ENCODE results near the gene TGFB1. TPM values are rescaled to one million over a fixed set of nuclear protein-coding genes. Genes with fewer than 3 reads are reported as not detected.
A peak's percentile ranks its signal among the peaks of the same experiment; 100 is the strongest.

Gene TGFB1
- 100 to 1,000 TPM; 108 to 110 TPM for total RNA-seq

- POLR2A ChIA-PET = interaction anchor here (0.8 to 6.6 kb wide), 5 partner anchors 10 to 195 kb away, joined by 3 to 43 read pairs (median 18); partner anchors contain the start of genes B9D2 and HNRNPUL1
- H3K9me3 Mint-ChIP-seq = no peaks in the 10 kb centered on the region
- H3K27ac Mint-ChIP-seq = peak within 1 kb of the TSS; percentile 94
- H3K27me3 Mint-ChIP-seq = no peaks in the 10 kb centered on the region
- intact Hi-C loops (cut with micrococcal nuclease) = loop anchor here (2.0 to 5.0 kb wide), 3 partner anchors 43 to 194 kb away; partner anchors contain the start of genes BCKDHA and EXOSC5
- H3K4me3 Mint-ChIP-seq = peak within 1 kb of the TSS; percentile 95
- peaks cover 25% of the 10 kb centered on the region for H3K36me3 Mint-ChIP-seq
- peak; percentile 94 for DNase-seq
- peaks cover 58% of the 10 kb centered on the region for H3K4me1 Mint-ChIP-seq (ENCODE audit: low read depth)
- CTCF ChIA-PET = interaction anchor here (0.6 to 6.1 kb wide), 9 partner anchors 11 to 1207 kb away, joined by 3 to 69 read pairs (median 6); partner anchors contain the start of genes B9D2, DMAC2 and HNRNPUL1
These were observed at the start of gene TGFB1 for GRCh38 chr19:41353466-41354342. Gene TGFB1 (minus strand): TSS chr19:41353922. CDS start chr19:41353044, 878 bp downstream.

DNA sequence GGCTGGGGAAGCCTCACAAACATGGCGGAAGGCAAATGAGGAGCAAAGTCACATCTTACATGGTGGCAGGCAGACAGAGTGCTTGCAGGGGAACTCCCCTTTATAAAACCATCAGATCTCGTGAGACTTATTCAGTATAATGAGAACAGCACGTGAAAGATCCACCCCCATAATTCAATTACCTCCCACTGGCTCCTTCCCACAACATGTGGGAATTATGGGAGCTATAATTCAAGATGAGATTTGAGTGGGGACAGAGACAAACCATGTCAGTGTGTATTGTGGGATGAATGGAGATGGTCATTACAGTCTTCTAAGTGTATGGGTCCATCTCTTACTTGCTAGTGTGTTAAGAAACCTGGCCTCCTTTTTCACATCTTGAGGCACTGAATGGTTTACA is 48.3 kb upstream of the TGFB1 start:
- intact Hi-C loops (cut with micrococcal nuclease) = no loop called here
- Mint-ChIP-seq H3K4me1 (ENCODE audit: low read depth) (peaks cover 27% of the 10 kb centered on the region), H3K27ac (no peak overlapping the region), H3K4me3 (no peak overlapping the region), H3K9me3 (no peaks in the 10 kb centered on the region), H3K27me3 (no peaks in the 10 kb centered on the region), H3K36me3 (no peaks in the 10 kb centered on the region)
- DNase-seq = no peak
- ChIA-PET CTCF (interaction anchor here (1.2 kb wide), 1 partner anchor 162 kb away, joined by 4 read pairs; no protein-coding TSS in a partner anchor), POLR2A (no interaction called here)

- intact Hi-C loops (cut with micrococcal nuclease) = no loop called here
- Mint-ChIP-seq H3K27ac (no peak overlapping the region), H3K4me1 (ENCODE audit: low read depth) (peaks cover 29% of the 10 kb centered on the region), H3K9me3 (no peaks in the 10 kb centered on the region), H3K4me3 (no peak overlapping the region), H3K36me3 (no peaks in the 10 kb centered on the region), H3K27me3 (no peaks in the 10 kb centered on the region)
- POLR2A ChIA-PET = no interaction called here
- CTCF ChIA-PET = interaction anchor here (0.5 kb wide), 1 partner anchor 139 kb away, joined by 3 read pairs; no protein-coding TSS in a partner anchor
- no peak for DNase-seq
These were observed 47.8 kb upstream of the TGFB1 start for GRCh38 chr19:41401483-41401882.

DNA sequence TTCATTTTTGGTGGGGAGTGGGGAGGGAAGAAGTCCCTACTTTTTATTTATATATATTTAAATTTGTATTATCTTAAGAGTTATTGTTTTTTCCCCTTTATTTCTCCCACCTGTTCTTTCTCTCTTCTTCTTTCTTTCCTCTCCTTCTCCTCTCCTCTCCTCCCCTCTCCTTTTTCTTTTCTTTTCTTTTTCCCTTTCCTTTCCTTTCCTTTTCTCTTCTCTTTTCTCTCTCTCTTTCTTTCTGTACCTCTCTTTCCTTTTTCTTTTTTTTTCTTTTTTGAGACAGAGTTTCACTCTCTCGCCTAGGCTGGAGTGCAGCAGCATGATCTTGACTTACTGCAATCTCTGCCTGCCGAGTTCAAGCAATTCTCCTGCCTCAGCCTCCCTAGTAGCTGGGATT is 45.8 kb upstream of the TGFB1 start:
- POLR2A ChIA-PET = no interaction called here
- CTCF ChIA-PET = interaction anchor here (0.5 kb wide), 1 partner anchor 709 kb away, joined by 3 read pairs; no protein-coding TSS in a partner anchor
- Mint-ChIP-seq H3K36me3 (peaks cover 2% of the 10 kb centered on the region), H3K27ac (no peak overlapping the region), H3K27me3 (no peaks in the 10 kb centered on the region), H3K4me1 (ENCODE audit: low read depth) (peaks cover 41% of the 10 kb centered on the region), H3K9me3 (no peaks in the 10 kb centered on the region), H3K4me3 (no peak overlapping the region)
- intact Hi-C loops (cut with micrococcal nuclease) = no loop called here
- no peak for DNase-seq

DNA sequence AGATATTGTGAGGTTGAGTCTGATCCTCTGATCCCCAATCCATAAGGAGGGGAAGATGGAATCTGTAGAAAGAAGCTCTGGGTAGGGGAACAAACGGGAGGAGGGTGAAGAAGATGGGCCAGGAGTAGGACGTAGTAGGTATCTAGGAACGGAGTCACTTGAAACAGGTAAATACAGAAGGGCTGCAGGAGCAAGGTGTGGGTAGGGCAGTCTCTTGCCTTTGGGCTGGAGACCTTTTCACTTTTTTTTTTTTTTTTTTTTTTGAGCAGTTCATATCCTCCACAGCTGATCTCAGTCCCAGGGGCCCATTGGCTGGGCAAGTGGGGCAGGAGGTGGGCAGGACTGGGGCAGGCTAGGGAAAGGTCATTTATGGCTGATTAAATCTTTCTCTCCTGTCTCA is 45.4 kb upstream of the TGFB1 start:
- H3K27me3 Mint-ChIP-seq = no peaks in the 10 kb centered on the region
- ChIA-PET CTCF (interaction anchor here (0.5 to 1.2 kb wide), 3 partner anchors 41 to 710 kb away, joined by 3 to 4 read pairs (median 3); partner anchors contain the start of gene DMAC2), POLR2A (interaction anchor here (0.6 kb wide), 1 partner anchor 42 kb away, joined by 4 read pairs; no protein-coding TSS in a partner anchor)
- intact Hi-C loops (cut with micrococcal nuclease) = no loop called here
- H3K4me1 Mint-ChIP-seq (ENCODE audit: low read depth) = peaks cover 41% of the 10 kb centered on the region
- peaks cover 2% of the 10 kb centered on the region for H3K36me3 Mint-ChIP-seq
- H3K27ac Mint-ChIP-seq = no peak overlapping the region
- H3K4me3 Mint-ChIP-seq = peak overlapping the region; percentile 96
- no peaks in the 10 kb centered on the region for H3K9me3 Mint-ChIP-seq
- DNase-seq = no peak

DNA sequence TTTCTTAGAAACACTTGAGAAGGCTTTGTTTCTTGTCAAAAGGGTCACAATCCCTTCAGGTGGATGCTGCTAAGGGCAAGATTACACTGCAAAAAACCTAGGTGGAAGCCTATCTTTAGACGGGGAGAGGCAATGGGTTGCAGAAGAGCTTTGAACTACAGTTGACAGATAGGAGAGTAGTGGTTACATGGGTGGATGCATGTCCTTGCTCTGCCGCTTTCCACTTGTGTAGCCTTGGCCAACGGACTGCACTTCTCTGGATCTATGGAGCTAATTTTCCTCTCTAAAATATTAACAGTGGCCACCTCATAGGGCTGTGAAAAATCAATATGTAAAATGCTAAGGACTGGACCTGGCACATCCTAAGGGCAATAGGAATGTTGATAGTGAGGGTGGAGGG is 44.9 kb upstream of the TGFB1 start:
- POLR2A ChIA-PET = interaction anchor here (0.6 kb wide), 2 partner anchors 42 to 211 kb away, joined by 3 to 4 read pairs; no protein-coding TSS in a partner anchor
- peaks cover 41% of the 10 kb centered on the region for H3K4me1 Mint-ChIP-seq (ENCODE audit: low read depth)
- intact Hi-C loops (cut with micrococcal nuclease) = no loop called here
- no peak overlapping the region for H3K27ac Mint-ChIP-seq
- no peaks in the 10 kb centered on the region for H3K27me3 Mint-ChIP-seq
- H3K9me3 Mint-ChIP-seq = no peaks in the 10 kb centered on the region
- CTCF ChIA-PET = interaction anchor here (0.8 to 1.2 kb wide), 3 partner anchors 33 to 199 kb away, joined by 3 to 4 read pairs (median 3); partner anchors contain the start of gene DMAC2
- DNase-seq = no peak
- peaks cover 4% of the 10 kb centered on the region for H3K36me3 Mint-ChIP-seq
- peak overlapping the region; percentile 96 for H3K4me3 Mint-ChIP-seq

DNA sequence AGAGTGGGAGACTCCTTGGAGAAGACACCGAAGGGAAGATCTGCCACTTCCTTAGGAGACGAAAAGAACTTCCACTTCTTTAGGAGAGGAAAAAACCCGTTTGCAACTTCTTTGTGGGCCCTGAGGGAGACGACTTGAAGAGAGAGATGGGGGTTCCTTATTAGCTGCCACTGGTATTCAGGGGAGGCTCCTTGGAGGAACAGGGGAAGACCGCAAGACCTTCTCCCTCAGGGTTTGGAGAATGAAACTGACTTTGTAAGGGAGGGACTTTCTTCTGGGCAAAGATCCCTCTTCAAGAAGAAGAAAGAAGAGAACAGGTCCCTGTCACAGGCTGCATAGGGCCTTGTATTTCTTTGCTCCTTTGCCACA is 44.3 kb upstream of the TGFB1 start:
- POLR2A ChIA-PET = interaction anchor here (0.6 kb wide), 1 partner anchor 210 kb away, joined by 3 read pairs; no protein-coding TSS in a partner anchor
- Mint-ChIP-seq H3K9me3 (no peaks in the 10 kb centered on the region), H3K27ac (peak overlapping the region; percentile 98), H3K4me3 (peak overlapping the region; percentile 96), H3K36me3 (peaks cover 4% of the 10 kb centered on the region), H3K4me1 (ENCODE audit: low read depth) (peaks cover 41% of the 10 kb centered on the region), H3K27me3 (no peaks in the 10 kb centered on the region)
- no peak for DNase-seq
- intact Hi-C loops (cut with micrococcal nuclease) = no loop called here
- CTCF ChIA-PET = interaction anchor here (0.8 to 1.2 kb wide), 3 partner anchors 32 to 199 kb away, joined by 3 to 4 read pairs (median 3); partner anchors contain the start of gene DMAC2

- no peaks in the 10 kb centered on the region for H3K9me3 Mint-ChIP-seq
- H3K4me1 Mint-ChIP-seq (ENCODE audit: low read depth) = peaks cover 41% of the 10 kb centered on the region
- peak; percentile 99 for DNase-seq
- peak within 1 kb of the TSS; percentile 98 for H3K27ac Mint-ChIP-seq
- intact Hi-C loops (cut with micrococcal nuclease) = loop anchor here (1.0 to 2.0 kb wide), 5 partner anchors 33 to 681 kb away; partner anchors contain the start of genes B9D2, COQ8B, DMAC2 and TGFB1
- H3K4me3 Mint-ChIP-seq = peak within 1 kb of the TSS; percentile 96
- peaks cover 4% of the 10 kb centered on the region for H3K36me3 Mint-ChIP-seq
- POLR2A ChIA-PET = no interaction called here
- H3K27me3 Mint-ChIP-seq = no peaks in the 10 kb centered on the region
- CTCF ChIA-PET = interaction anchor here (0.8 kb wide), 1 partner anchor 32 kb away, joined by 3 read pairs; no protein-coding TSS in a partner anchor
These were observed 43.6 kb upstream of the TGFB1 start, which contains the start of the genes BCKDHA and EXOSC5 for GRCh38 chr19:41397086-41398049. Gene BCKDHA (plus strand): TSS chr19:41397818. CDS start chr19:41397828, 10 bp downstream. Gene EXOSC5 (minus strand): TSS chr19:41397359. CDS start chr19:41397328, 31 bp downstream.

DNA sequence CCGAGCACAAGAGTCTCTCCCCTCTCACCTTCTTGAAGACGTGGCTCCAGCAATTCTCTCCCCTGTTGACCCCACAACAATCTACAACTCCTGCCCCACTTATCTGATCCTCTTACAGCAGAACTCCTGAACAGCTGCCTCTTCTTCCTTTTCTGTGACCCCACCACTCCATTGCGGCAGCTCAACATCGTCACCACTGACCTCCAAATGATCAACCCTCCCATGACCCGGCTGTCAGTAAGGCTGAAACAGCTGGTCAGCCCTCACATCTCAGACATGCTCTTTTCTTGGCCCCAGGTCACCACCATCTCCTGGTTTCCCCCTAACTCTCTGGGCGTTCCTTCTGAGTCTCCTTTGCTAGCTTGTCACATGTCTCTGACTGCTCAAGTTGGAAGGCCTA is 41.6 kb upstream of the TGFB1 start:
- CTCF ChIA-PET = no interaction called here
- H3K4me1 Mint-ChIP-seq (ENCODE audit: low read depth) = peaks cover 36% of the 10 kb centered on the region
- no peaks in the 10 kb centered on the region for H3K9me3 Mint-ChIP-seq
- no peaks in the 10 kb centered on the region for H3K27me3 Mint-ChIP-seq
- POLR2A ChIA-PET = interaction anchor here (1.2 kb wide), 1 partner anchor 9 kb away, joined by 5 read pairs; no protein-coding TSS in a partner anchor
- intact Hi-C loops (cut with micrococcal nuclease) = no loop called here
- peaks cover 7% of the 10 kb centered on the region for H3K36me3 Mint-ChIP-seq
- no peak overlapping the region for H3K27ac Mint-ChIP-seq
- no peak overlapping the region for H3K4me3 Mint-ChIP-seq
- DNase-seq = no peak

DNA sequence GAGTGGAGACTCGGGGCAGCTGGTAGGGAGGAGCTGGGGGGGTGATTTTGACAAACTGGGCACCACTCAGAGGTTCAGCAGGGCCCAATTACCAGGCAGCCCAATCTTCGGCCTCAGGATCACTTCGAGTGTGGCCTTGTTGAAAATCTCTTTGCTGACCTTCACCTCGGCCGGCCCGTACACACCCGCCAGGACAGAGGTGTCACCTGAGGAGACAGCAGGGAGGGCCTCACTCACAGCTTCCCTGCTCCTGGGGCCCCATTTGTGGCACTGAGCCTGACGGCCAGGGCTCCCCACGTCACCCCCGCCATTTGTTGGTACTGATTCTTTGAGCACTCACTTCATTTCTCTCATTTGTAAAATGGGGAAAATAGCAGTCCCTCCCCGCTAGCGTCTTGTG is 39.1 kb upstream of the TGFB1 start:
- no peaks in the 10 kb centered on the region for H3K9me3 Mint-ChIP-seq
- ChIA-PET CTCF (no interaction called here), POLR2A (no interaction called here)
- peaks cover 17% of the 10 kb centered on the region for H3K4me1 Mint-ChIP-seq (ENCODE audit: low read depth)
- no peaks in the 10 kb centered on the region for H3K27me3 Mint-ChIP-seq
- no peak for DNase-seq
- intact Hi-C loops (cut with micrococcal nuclease) = no loop called here
- peaks cover 10% of the 10 kb centered on the region for H3K36me3 Mint-ChIP-seq
- no peak overlapping the region for H3K4me3 Mint-ChIP-seq
- no peak overlapping the region for H3K27ac Mint-ChIP-seq

DNA sequence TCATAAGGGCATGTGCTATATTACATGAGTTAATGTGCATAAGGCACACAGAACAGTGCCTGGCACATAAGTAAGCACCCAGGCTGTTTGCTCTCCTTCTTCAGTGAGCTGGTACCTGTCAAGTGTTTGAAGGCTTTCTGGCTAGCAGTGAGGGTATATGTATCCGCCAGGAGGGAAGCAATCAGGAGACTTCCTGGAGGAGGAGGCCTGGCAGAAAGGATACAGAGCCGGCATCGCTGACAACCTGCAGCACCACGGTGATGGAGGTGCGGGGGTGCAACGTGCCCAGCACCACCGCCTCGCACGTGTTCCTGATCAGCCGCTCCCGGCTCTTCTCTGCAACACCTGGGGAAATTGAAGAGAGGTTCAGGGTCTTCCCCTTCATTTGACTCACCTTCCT is 37.9 kb upstream of the TGFB1 start:
- Mint-ChIP-seq H3K9me3 (no peaks in the 10 kb centered on the region), H3K4me1 (ENCODE audit: low read depth) (peaks cover 14% of the 10 kb centered on the region), H3K27me3 (no peaks in the 10 kb centered on the region), H3K4me3 (no peak overlapping the region), H3K27ac (no peak overlapping the region), H3K36me3 (peaks cover 11% of the 10 kb centered on the region)
- ChIA-PET POLR2A (no interaction called here), CTCF (no interaction called here)
- no peak for DNase-seq
- intact Hi-C loops (cut with micrococcal nuclease) = no loop called here

Measured in activated CD4-positive, alpha-beta memory T cell treated with anti-CD3 and anti-CD28 coated beads for 36 hours (primary cell).